NCI-H1436 treated with DMSO at 0.1 percent for 48 hours (cell line): Measurements from ENCODE around the gene FGD5.

Experiments
- DNase-seq: peaks from one replicate; lab custom pipeline; 2025; lab: John Stamatoyannopoulos, UW

FGD5 gene

DNA sequence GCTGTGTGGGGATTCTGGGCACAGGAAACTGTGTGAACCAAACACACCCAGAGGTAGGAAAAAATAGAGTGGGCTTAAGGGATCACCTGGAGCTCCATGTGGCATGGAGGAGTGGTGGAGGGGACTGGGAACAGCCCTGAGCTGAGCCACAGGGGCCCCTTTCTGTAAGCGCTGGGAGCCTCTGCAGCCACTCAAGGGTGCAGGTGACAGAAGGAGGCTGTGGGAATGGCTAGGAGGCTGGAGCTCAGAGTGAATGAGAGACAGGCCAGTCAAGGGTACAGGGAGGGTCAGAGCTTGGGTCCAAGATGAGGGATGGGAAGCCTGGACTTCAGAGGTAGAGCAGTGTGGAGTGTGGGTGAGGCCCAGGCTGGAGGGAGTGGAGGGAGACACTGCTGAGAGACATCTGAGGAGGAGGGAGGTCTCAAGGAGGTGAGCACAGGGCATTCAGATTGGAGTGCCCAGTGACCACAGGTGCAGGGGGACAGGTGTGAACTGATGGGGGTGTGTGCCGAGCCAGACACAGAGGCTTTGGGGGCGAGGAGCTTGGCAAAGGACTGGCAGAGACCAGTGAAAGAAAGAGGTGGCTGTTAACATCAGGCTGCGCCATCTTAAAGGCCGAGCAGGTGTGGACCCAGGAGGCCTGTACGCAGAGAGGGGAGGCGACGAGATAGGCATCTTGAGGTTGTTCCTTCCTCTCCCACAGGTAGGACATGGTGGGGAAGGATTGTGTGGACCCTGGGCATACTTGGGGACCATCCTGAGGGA, 56.8 kb downstream of the FGD5 start:
- DNase-seq, result no peak

GRCh38 chr3:14876921-14877333, 58.2 kb downstream of the FGD5 start:
- DNase-seq, result no peak

GRCh38 chr3:14877469-14877868, 58.7 kb downstream of the FGD5 start:
- no peak for DNase-seq

- no peak for DNase-seq
Measured at GRCh38 chr3:14879211-14879874, 60.6 kb downstream of the FGD5 start.

GRCh38 chr3:14880447-14881106, 61.8 kb downstream of the FGD5 start:
- DNase-seq, result no peak

DNA sequence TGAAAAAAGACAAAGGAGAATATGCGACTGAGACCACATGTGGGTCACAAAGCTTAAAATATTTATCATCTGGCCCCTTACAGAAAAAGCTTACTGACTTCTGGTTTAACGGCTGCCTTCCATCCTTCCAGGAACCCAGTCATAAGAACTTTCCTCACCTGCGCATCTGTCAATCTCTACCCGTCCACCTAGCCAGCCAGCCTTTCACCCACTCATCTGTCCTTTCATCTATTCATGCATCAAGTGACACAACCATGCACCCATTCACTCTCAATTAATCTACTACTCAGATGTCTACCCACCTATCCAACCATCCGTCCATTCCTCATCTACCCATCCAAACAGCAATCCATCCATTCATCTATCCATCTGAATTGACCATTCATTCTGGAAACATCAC, 64.5 kb downstream of the FGD5 start:
- no peak for DNase-seq

GRCh38 chr3:14884665-14885064, 65.9 kb downstream of the FGD5 start:
- DNase-seq, result no peak

DNA sequence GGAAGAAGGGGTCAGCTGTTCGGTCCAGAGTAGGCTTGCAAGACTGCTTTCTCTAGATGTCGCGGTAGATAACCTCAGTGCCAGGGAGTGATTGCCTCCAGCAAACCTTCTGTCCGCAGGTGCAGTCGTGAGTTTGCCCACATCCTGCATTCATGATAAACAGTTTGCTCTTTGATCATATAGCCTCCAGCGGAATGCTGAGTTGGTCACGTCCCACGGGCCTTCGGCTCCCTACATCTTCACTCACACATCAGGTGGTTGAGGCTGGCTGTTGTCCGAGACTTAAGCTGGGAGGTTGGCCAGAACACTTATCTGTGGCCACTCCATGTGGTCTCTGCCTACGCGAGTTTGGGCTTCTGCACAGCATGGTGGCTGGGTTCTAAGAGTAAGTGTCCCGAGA, 66.5 kb downstream of the FGD5 start:
- no peak for DNase-seq

DNA sequence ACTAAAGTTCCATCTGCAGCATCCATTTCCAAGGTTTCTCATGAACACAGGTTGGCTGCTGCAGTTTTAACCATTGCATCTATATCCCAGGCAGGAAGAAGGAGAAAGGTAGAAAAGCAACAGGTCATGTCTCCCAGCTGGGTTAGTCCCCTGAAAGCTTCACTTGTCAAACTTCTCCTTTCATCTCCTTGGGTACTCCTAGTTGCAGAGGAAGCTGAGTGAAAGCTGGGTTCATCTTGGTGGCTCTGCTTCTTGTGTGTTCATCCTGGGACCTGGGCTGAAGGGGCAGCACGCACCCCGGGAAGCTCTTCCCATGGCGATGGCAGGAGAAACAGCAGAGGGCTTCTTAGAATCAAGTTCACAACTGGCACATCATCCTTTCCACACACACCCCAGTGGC, 67.3 kb downstream of the FGD5 start:
- no peak for DNase-seq

- DNase-seq, result no peak
Measured at GRCh38 chr3:14889205-14889604, 70.4 kb downstream of the FGD5 start.

GRCh38 chr3:14889943-14890342, 71.2 kb downstream of the FGD5 start:
- DNase-seq, result no peak

DNA sequence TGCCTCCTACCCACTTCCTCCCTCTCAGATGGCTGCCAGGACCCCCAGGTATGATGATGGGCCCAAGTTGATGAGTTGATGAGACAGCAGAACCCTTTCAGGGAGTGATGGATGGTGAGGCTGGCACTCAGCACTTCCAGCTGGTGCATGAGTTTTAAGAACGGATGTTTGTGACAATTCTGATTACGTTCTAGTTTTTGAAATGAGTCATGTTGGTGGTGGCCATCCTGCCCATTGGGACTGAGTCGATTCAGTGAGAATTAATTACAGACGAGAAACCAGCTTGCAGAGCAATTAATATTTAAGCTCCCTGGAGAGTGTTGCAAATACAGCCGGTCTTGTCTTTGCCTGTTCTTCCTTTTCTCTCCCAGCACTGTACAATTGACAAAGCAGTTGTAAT, 71.7 kb downstream of the FGD5 start:
- DNase-seq, result no peak

DNA sequence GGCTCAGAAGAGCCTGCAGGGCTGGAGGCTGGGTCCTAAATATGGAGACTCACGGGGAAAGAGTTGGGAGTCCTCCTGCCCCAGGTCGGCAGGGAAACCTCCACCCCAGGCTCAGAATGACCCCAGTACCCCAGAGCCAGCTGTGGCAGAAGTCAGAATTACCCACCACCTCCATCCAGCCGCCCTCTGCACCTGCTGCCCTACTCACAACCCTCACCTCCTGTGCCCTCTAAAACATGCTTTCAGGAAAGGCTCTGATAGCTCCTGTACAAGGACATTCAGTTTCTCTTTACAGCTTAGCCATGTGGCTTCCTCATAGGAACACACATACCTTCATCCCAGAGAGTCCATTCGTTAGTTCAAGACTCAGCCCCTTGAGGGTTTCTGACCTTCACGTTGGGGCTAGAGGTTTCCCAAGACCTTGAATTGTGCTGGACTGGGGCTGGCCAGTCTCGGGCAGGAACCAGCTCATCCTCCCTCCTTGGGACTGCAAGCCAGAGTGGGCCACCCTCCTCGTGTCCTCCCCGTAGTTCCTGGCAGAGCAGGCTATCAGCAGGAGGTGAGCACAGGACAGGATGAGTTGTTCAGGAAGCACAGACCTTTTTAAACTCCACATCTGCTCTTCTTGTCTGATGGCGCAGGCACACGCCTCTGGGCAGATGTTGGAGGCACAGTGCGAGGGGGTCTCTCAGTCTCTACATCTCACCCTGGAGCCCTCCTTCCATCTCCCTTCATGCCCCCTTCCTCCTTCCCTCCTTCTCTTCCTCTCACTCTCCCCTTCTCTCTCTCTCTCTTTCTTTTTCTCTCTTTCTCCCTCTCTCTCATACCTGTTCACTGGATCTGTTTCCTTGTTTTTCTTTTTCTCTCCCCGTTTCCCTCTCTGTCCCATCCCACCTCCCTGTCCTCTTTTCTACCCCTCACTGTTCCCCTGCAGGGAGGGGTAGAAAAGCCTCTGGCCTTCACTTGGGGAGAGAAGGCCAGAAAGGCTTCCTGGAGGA, 72.7 kb downstream of the FGD5 start:
- no peak for DNase-seq

DNA sequence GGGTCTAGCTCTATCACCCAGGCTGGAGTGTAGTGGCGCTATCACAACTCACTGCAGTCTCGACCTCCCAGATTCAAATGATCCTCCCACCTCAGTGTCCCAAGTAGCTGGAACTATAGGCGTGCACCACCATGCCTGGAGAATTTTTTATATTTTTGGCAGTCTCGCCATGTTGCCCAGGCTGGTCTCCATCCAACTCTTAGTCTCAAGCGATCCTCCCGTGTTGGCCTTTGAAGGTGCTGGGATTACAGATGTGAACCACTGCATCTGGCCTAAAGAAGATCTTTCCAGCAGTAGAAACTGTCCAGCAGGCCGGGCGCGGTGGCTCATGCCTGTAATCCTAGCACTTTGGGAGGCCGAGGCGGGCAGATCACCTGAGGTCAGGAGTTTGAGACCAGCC, 73.5 kb downstream of the FGD5 start:
- no peak for DNase-seq

DNA sequence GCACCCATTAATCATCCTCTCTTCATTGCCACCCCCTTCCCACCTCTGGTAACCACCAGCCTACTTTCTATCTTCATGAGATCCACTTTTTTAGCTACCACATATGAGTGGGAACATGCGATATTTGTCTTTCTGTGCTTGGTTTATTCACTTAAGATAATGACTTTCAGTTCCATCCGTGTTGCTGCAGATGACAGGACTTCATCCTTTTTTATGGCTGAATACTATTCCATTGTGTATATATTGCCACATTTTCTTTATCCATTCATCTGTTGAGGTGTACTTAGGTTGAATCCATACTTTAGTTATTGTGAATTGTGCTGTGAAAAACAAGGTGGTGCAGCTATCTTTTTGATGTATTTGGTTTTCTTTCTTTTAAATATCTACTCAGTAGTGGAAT, 75.3 kb downstream of the FGD5 start:
- no peak for DNase-seq

- no peak for DNase-seq
Measured at GRCh38 chr3:14897266-14897665, 78.5 kb downstream of the FGD5 start.

DNA sequence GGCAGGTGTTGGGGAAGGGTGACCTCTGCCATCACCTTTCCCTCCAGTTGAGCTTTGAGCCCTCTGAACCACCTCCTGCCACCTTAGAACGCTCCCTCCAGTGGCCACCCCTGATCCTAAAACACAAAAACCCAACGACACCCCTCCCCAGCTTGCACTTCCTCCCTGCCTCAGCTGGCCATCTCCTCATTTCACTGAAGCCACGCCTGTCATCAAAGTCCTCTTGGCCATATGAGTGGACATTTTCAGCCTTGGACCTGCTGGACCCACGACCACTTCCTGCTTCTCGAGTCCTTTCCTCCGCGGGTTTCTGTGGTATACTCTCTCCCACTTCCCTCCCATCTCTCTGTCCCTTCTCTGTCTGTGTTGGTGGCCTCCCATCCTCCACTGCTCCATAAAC, 80.2 kb downstream of the FGD5 start:
- DNase-seq, result no peak

DNA sequence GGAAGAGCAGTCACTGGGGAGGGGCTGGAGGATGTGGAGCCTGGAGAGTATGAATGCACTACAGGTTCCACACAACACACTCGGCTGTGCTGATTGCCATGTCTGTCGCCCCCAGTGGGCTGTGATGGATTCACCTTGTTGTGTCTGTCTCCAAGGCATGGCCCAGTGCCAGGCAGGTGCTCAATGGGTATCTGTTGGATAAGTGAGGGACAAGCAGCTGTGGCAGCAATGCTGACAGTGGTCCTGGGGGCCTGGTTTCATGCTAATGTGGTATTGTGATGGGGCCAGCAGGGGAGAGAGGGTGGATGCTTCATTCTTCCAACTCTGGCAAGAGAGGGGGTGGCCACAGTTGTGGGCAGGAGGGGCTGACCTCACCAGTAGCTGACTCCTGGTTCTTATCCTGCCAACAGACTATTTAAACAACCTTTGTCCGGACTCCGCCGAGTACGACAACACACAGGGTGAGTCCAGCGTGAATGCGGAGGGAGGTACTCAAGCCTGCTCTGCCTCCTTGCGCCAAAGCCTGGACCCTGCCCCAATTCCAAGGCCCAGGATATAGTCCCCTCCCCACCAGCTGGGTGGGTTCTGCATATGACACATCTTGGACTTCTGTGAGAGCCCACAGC, 81.3 kb downstream of the FGD5 start:
- DNase-seq, result no peak

DNA sequence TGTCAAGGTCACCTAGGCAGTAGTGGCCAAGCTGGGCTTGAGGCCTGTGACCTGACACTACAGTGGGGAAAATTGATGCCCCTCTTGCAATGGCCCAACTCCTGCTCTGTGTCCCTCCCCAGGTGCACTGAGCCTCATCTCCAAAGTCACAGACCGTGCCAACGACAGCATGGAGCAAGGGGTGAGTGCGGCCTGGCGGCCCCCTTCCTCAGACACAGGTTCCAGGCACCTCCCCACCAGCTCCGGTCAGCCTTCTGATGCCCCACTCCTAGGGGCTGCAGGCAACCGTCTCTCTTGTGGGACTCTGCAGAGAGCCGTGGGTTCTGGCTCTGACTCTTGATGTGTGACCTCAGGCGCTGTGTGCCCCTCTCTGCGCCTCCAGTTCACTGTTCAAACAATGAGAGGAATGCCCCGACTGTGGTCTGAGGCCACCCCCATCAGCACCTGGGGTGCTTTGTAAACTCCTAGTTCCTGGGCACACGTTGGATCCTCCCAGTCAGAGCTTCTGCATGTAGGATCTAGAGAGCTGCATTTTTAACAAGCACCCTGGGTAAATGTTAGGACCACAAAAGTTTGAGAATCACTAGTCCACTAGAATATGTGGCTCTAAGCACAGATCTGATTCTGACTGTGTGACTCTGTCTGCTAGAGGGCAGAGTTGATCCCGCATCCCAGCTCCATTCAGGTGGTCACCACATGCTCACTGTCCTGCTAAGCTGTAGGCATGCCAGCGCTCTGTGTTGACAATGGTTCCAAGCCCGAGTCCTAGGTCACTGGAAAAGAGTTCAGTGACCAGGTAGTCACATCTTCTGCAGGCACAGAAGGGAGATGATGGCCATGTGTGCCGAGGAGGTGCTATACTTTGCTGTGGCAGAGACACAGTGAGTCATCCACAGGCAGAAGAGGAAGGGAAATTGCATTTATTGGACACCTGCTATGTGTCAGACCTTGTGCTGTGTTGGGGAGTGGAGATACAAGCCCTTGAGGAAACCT, 82.4 kb downstream of the FGD5 start:
- DNase-seq, result no peak

GRCh38 chr3:14902719-14903118, 84.0 kb downstream of the FGD5 start:
- no peak for DNase-seq
